ENCODE results near the gene MMP15.
"Not testable (repeated sequence)": the region's sequence is repeated elsewhere in the genome, so short reads cannot be mapped to it uniquely, and the experiment has no call there.

MMP15 gene

GRCh38 chr16:58063377-58064076 is 38.0 kb downstream of the MMP15 start:
- Histone ChIP-seq H3K79me2 (ENCODE audit: low read length) (no peaks in the 10 kb centered on the region), H3K4me3 (ENCODE audit: low read length) (no peak overlapping the region), H3K4me1 (ENCODE audit: low read length) (peaks cover 6% of the 10 kb centered on the region; the same call in 1 of the 2 replicates), H2AFZ (ENCODE audit: low read depth, low read length) (peak overlapping the region; percentile 60; the same call in 1 of the 2 replicates), H4K20me1 (ENCODE audit: insufficient read depth, low read length) (no peaks in the 10 kb centered on the region), H3K9me3 (ENCODE audit: insufficient read depth, low read length) (no peaks in the 10 kb centered on the region), H3K27ac (ENCODE audit: low read length) (no peak overlapping the region), H3K4me2 (ENCODE audit: low read length) (no peak overlapping the region), H3K27me3 (ENCODE audit: low read depth, low read length) (no peaks in the 10 kb centered on the region), H3K36me3 (replicated peaks; ENCODE audit: low read depth, low read length) (no peaks in the 10 kb centered on the region), H3K9ac (ENCODE audit: low read length) (no peak overlapping the region)
- no peak for TF ChIP-seq CTCF (IDR thresholded peaks at IDR 0.05; ENCODE audit: low read depth, low read length)
- no peak for TF ChIP-seq EZH2phosphoT487 (IDR thresholded peaks at IDR 0.05; ENCODE audit: low read depth)

- H3K4me3 ChIP-seq (ENCODE audit: low read length), result no peak overlapping the region
- H3K9me3 ChIP-seq (ENCODE audit: insufficient read depth, low read length), result no peaks in the 10 kb centered on the region
- no peaks in the 10 kb centered on the region for H4K20me1 ChIP-seq (ENCODE audit: insufficient read depth, low read length)
- H2AFZ ChIP-seq (ENCODE audit: low read depth, low read length), result no peak overlapping the region
- H3K4me2 ChIP-seq (ENCODE audit: low read length), result no peak overlapping the region
- TF ChIP-seq CTCF (IDR thresholded peaks at IDR 0.05; ENCODE audit: low read depth, low read length) (no peak), EZH2phosphoT487 (IDR thresholded peaks at IDR 0.05; ENCODE audit: low read depth) (no peak)
- H3K9ac ChIP-seq (ENCODE audit: low read length), result no peak overlapping the region
- H3K79me2 ChIP-seq (ENCODE audit: low read length), result no peaks in the 10 kb centered on the region
- H3K27ac ChIP-seq (ENCODE audit: low read length), result no peak overlapping the region
- H3K36me3 ChIP-seq (replicated peaks; ENCODE audit: low read depth, low read length), result no peaks in the 10 kb centered on the region
- H3K4me1 ChIP-seq (ENCODE audit: low read length), result no peaks in the 10 kb centered on the region
- H3K27me3 ChIP-seq (ENCODE audit: low read depth, low read length), result no peaks in the 10 kb centered on the region
These were observed 45.0 kb downstream of the MMP15 start for GRCh38 chr16:58070585-58070984.

- H3K9me3 ChIP-seq (ENCODE audit: insufficient read depth, low read length); H3K4me1 ChIP-seq (ENCODE audit: low read length); H3K27ac ChIP-seq (ENCODE audit: low read length); H3K79me2 ChIP-seq (ENCODE audit: low read length); H3K9ac ChIP-seq (ENCODE audit: low read length); H3K36me3 ChIP-seq (replicated peaks; ENCODE audit: low read depth, low read length); H4K20me1 ChIP-seq (ENCODE audit: insufficient read depth, low read length); H3K27me3 ChIP-seq (ENCODE audit: low read depth, low read length); H3K4me2 ChIP-seq (ENCODE audit: low read length); H3K4me3 ChIP-seq (ENCODE audit: low read length); H2AFZ ChIP-seq (ENCODE audit: low read depth, low read length): not testable (repeated sequence)
These were observed 46.6 kb downstream of the MMP15 start for GRCh38 chr16:58072134-58072533.

- H3K9ac ChIP-seq (ENCODE audit: low read length); H3K27me3 ChIP-seq (ENCODE audit: low read depth, low read length); H3K9me3 ChIP-seq (ENCODE audit: insufficient read depth, low read length); H4K20me1 ChIP-seq (ENCODE audit: insufficient read depth, low read length); H3K4me3 ChIP-seq (ENCODE audit: low read length); H3K79me2 ChIP-seq (ENCODE audit: low read length); H2AFZ ChIP-seq (ENCODE audit: low read depth, low read length); H3K4me2 ChIP-seq (ENCODE audit: low read length); H3K36me3 ChIP-seq (replicated peaks; ENCODE audit: low read depth, low read length); H3K4me1 ChIP-seq (ENCODE audit: low read length); H3K27ac ChIP-seq (ENCODE audit: low read length): not testable (repeated sequence)
These were observed 47.5 kb downstream of the MMP15 start for GRCh38 chr16:58073086-58073485.

- Histone ChIP-seq H3K36me3 (replicated peaks; ENCODE audit: low read depth, low read length) (no peaks in the 10 kb centered on the region), H2AFZ (ENCODE audit: low read depth, low read length) (no peak overlapping the region), H3K4me2 (ENCODE audit: low read length) (no peak overlapping the region), H3K4me1 (ENCODE audit: low read length) (no peaks in the 10 kb centered on the region), H3K79me2 (ENCODE audit: low read length) (no peaks in the 10 kb centered on the region), H3K9me3 (ENCODE audit: insufficient read depth, low read length) (no peaks in the 10 kb centered on the region), H4K20me1 (ENCODE audit: insufficient read depth, low read length) (no peaks in the 10 kb centered on the region), H3K27me3 (ENCODE audit: low read depth, low read length) (no peaks in the 10 kb centered on the region), H3K4me3 (ENCODE audit: low read length) (no peak overlapping the region), H3K27ac (ENCODE audit: low read length) (no peak overlapping the region), H3K9ac (ENCODE audit: low read length) (no peak overlapping the region)
- TF ChIP-seq CTCF (IDR thresholded peaks at IDR 0.05; ENCODE audit: low read depth, low read length) (no peak), EZH2phosphoT487 (IDR thresholded peaks at IDR 0.05; ENCODE audit: low read depth) (no peak)
These were observed 49.1 kb downstream of the MMP15 start for GRCh38 chr16:58074657-58075056.
